A549 (cell line): ENCODE data around the gene ARG2. TPM values are rescaled to one million over a fixed set of nuclear protein-coding genes. Genes with fewer than 3 reads are reported as not detected.
A peak's percentile ranks its signal among the peaks of the same experiment; 100 is the strongest.

Source experiments
- ATAC-seq, 2 experiments: fragments of 200-7000 bp in 1 of 2; fragments of >200 bp in 1 of 2; cut with Nextera tagmentation in 1 of 2; cut with Tn5 transposase in 1 of 2; 3 replicates each; pipeline versions ENCODE4 v1.8.0 to v1.9.1; 2018 to 2020; ENCODE audit warnings: mild to moderate bottlenecking in 1 of 2, moderate library complexity in 1 of 2
- CTCF ChIA-PET: fragments of 300-600 bp; sonication (Branson Sonifier 250); formaldehyde crosslinking; extraction: SDS; loops from one replicate; lab custom pipeline; 2021; ENCODE audit warnings: antibody characterized with exemption, inconsistent platforms; lab: Yijun Ruan, JAX
- POLR2A ChIA-PET: fragments of 350-600 bp; formaldehyde crosslinking; extraction: SDS; loops from one replicate; lab custom pipeline; 2021; ENCODE audit warnings: antibody characterized with exemption, inconsistent platforms; lab: Yijun Ruan, JAX
- DNase-seq, 2 experiments: peaks; one replicate each; pipeline versions ENCODE4 v3.0.0 to v3.0.0-alpha.2; 2011 to 2016; ENCODE audit warnings: low read depth in 1 of 2, low spot score in 1 of 2
- FAIRE-seq: peaks from 2 replicates; lab custom pipeline; 2011; peaks lifted over from hg19 to GRCh38; lab: Jason Lieb, UNC
- H3K27ac ChIP-seq, 2 experiments: fragments of >200 bp; sonication (Bioruptor Twin); formaldehyde crosslinking; 3 replicates each; pipeline ENCODE4 v1.5.1; 2016 to 2017
- H3K4me1 ChIP-seq: fragments of >200 bp; sonication (Bioruptor Twin); formaldehyde crosslinking; 3 replicates; pipeline ENCODE4 v1.6.1; 2016
- H3K4me2 ChIP-seq: fragments of >200 bp; sonication (Bioruptor Twin); formaldehyde crosslinking; 3 replicates; pipeline ENCODE4 v1.6.1; 2016
- H3K4me3 ChIP-seq: fragments of >200 bp; sonication (Bioruptor Twin); formaldehyde crosslinking; 3 replicates; pipeline ENCODE4 v1.5.1; 2016
- H3K9me3 ChIP-seq: fragments of >200 bp; sonication (Bioruptor Twin); formaldehyde crosslinking; 3 replicates; pipeline ENCODE4 v1.6.1; 2016
- CBX2 ChIP-seq: fragments of 200-600 bp; sonication (generic); IDR thresholded peaks from 2 replicates; pipeline ENCODE4 v1.6.1; 2016; ENCODE audit warnings: low read depth, mild to moderate bottlenecking, borderline replicate concordance
- CBX8 ChIP-seq: fragments of 200-600 bp; sonication (generic); IDR thresholded peaks from 2 replicates; pipeline ENCODE4 v1.6.1; 2016
- CEBPB ChIP-seq, 2 experiments: fragments of >200 bp in 1 of 2; sonication (Bioruptor Twin) in 1 of 2; formaldehyde crosslinking in 1 of 2; IDR thresholded peaks; 2 replicates each; pipeline ENCODE4 v1.6.1; 2012 to 2016
- CHD2 ChIP-seq: fragments of 150-350 bp; IDR thresholded peaks from 2 replicates; pipeline ENCODE4 v1.6.1; 2014; ENCODE audit warnings: low read length; ENCODE audit not compliant: partially characterized antibody
- CHD4 ChIP-seq: fragments of 200-600 bp; sonication (generic); IDR thresholded peaks from 2 replicates; pipeline ENCODE4 v1.6.1; 2016; ENCODE audit warnings: antibody characterized with exemption, mild to moderate bottlenecking, borderline replicate concordance
- EHF ChIP-seq: fragments of 250-450 bp; sonication (Bioruptor Pico); IDR thresholded peaks from 2 replicates; pipeline ENCODE4 v1.5.0; 2020; ENCODE audit warnings: mild to moderate bottlenecking
- EHMT2 ChIP-seq: fragments of 200-600 bp; sonication (generic); IDR thresholded peaks from 2 replicates; pipeline ENCODE4 v1.6.1; 2016; ENCODE audit warnings: antibody characterized with exemption, low read depth, mild to moderate bottlenecking, moderate library complexity
- KDM1A ChIP-seq: fragments of 200-600 bp; sonication (generic); IDR thresholded peaks from 2 replicates; pipeline ENCODE4 v1.6.1; 2016; ENCODE audit warnings: low read depth, mild to moderate bottlenecking
- NPAS2 ChIP-seq: fragments of 250-450 bp; sonication (Bioruptor Pico); IDR thresholded peaks from 2 replicates; pipeline ENCODE4 v1.8.0; 2022; ENCODE audit warnings: mild to moderate bottlenecking, moderate library complexity, borderline replicate concordance
- POLR2A ChIP-seq: IDR thresholded peaks from 2 replicates; pipeline ENCODE4 v1.6.1; 2012; ENCODE audit warnings: mild to moderate bottlenecking, low read length
- POLR2AphosphoS2 ChIP-seq: conservative IDR thresholded peaks from 2 replicates; pipeline ENCODE4 v1.6.1; 2012; ENCODE audit warnings: low read length, improper control_type of control experiment, inconsistent platforms
- RAD21 ChIP-seq, 2 experiments: fragments of >200 bp in 1 of 2; sonication (Bioruptor Twin) in 1 of 2; formaldehyde crosslinking in 1 of 2; IDR thresholded peaks in 1 of 2; conservative IDR thresholded peaks in 1 of 2; 2 replicates in 1 of 2; 3 replicates in 1 of 2; pipeline ENCODE4 v1.6.1; 2012 to 2018; ENCODE audit warnings: inconsistent platforms in 1 of 2
- RCOR1 ChIP-seq: fragments of 150-350 bp; IDR thresholded peaks from 2 replicates; pipeline ENCODE4 v1.6.1; 2014; ENCODE audit warnings: antibody characterized with exemption, low read length, low read depth
- RFX5 ChIP-seq: fragments of 450-650 bp; IDR thresholded peaks from 2 replicates; pipeline ENCODE4 v1.7.1; 2014; ENCODE audit warnings: antibody characterized with exemption, mild to moderate bottlenecking, moderate library complexity
- RNF2 ChIP-seq: fragments of 200-600 bp; sonication (generic); IDR thresholded peaks from 2 replicates; pipeline ENCODE4 v1.6.1; 2016; ENCODE audit warnings: low read depth, mild to moderate bottlenecking, antibody characterized with exemption, moderate library complexity, borderline replicate concordance
- SMC3 ChIP-seq: fragments of >200 bp; sonication (Bioruptor Twin); formaldehyde crosslinking; IDR thresholded peaks from 3 replicates; pipeline ENCODE4 v1.6.1; 2018; ENCODE audit warnings: inconsistent platforms
- TFCP2L1 ChIP-seq: fragments of 250-450 bp; sonication (Bioruptor Pico); IDR thresholded peaks from 2 replicates; pipeline ENCODE4 v1.5.0; 2021; ENCODE audit warnings: mild to moderate bottlenecking
- TP53 ChIP-seq: fragments of 250-450 bp; sonication (Bioruptor Pico); IDR thresholded peaks from 2 replicates; pipeline ENCODE4 v1.5.0; 2021; ENCODE audit warnings: mild to moderate bottlenecking, moderate library complexity
- ZSCAN20 ChIP-seq: fragments of 250-450 bp; sonication (Bioruptor Pico); IDR thresholded peaks from 2 replicates; pipeline ENCODE4 v1.8.0; 2022; ENCODE audit warnings: mild to moderate bottlenecking, moderate library complexity
- WGBS: methylation state at CpG from one replicate; pipeline ENCODE4 v1.1.6; 2017; ENCODE audit errors: missing lambda C conversion rate; 5-methylcytosine and 5-hydroxymethylcytosine counted together
- polyA plus RNA-seq, 4 experiments: library from polyadenylated mRNA; depleted of rRNA in 3 of 4; stranded (reverse); fragments of >200 nt; fragmentation: RNase III in 1 of 4; extraction: RNeasy Plus Mini Kit Qiagen cat#74134 plus additional on column Dnase treatment in 1 of 4; gene quantifications; 2 replicates in 3 of 4; 3 replicates in 1 of 4; pipeline ENCODE4 v1.2.3, GENCODE V29; 2011 to 2017
- TF ChIP-seq, protein P1 (sequence below): fragments of 250-450 bp; sonication (Bioruptor Pico); IDR thresholded peaks from 2 replicates; pipeline ENCODE4 v1.5.0; 2021; ENCODE audit warnings: mild to moderate bottlenecking, moderate library complexity, borderline replicate concordance
- TF ChIP-seq, protein P2 (sequence below): fragments of 250-450 bp; sonication (Bioruptor Pico); IDR thresholded peaks from 2 replicates; pipeline ENCODE4 v1.5.0; 2020; ENCODE audit warnings: low read depth, mild to moderate bottlenecking, moderate library complexity
- TF ChIP-seq, protein P3 (sequence below): fragments of >200 bp; sonication (Bioruptor Twin); formaldehyde crosslinking; IDR thresholded peaks from 3 replicates; pipeline ENCODE4 v1.5.1; 2016

ARG2 gene
- polyA plus RNA-seq, 2 of the 4 experiments (the other 2 are of a cell fraction) = 1.8 to 2.5 TPM

DNA sequence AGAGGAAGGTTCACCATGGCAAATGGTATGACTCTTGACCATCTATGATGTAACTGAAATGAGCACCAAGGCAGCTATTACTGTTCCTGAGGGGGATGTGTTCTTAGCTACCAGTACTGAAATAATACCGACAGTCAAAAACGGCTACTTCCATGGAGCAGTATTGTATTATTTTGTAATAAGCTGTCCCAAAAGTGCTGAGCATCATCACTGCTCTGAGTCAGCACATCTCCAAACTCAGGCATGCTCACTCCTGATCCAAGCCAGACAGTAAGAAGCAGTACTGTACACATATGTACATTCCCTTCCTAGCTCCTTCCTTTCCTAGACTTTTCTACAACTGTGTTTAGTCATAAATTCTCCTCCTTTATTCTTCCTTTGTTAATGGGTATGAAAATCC lies 46.1 kb downstream of the ARG2 start:
- H3K4me3 ChIP-seq = no peak overlapping the region
- ATAC-seq (no peak), FAIRE-seq (no peak), DNase-seq (no peak)
- CTCF ChIA-PET = interaction anchor here (0.8 to 20.0 kb wide), 16 partner anchors 13 to 245 kb away, joined by 3 to 243 read pairs (median 10); partner anchors contain the start of genes ARG2 and PIGH
- H3K4me2 ChIP-seq = no peak overlapping the region
- no peaks in the 10 kb centered on the region for H3K9me3 ChIP-seq
- TF ChIP-seq, protein P1, sequence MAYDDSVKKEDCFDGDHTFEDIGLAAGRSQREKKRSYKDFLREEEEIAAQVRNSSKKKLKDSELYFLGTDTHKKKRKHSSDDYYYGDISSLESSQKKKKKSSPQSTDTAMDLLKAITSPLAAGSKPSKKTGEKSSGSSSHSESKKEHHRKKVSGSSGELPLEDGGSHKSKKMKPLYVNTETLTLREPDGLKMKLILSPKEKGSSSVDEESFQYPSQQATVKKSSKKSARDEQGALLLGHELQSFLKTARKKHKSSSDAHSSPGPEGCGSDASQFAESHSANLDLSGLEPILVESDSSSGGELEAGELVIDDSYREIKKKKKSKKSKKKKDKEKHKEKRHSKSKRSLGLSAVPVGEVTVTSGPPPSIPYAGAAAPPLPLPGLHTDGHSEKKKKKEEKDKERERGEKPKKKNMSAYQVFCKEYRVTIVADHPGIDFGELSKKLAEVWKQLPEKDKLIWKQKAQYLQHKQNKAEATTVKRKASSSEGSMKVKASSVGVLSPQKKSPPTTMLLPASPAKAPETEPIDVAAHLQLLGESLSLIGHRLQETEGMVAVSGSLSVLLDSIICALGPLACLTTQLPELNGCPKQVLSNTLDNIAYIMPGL (CRISPR knock-in tag) = no peak
- no peak for TF ChIP-seq CHD4
- TF ChIP-seq POLR2A = no peak
- no peak for TF ChIP-seq RNF2
- no peak for TF ChIP-seq NPAS2
- no peak for TF ChIP-seq CBX2
- no peak for TF ChIP-seq ZSCAN20 (CRISPR knock-in tag)
- no peak for TF ChIP-seq EHMT2
- no peak for TF ChIP-seq KDM1A
- TF ChIP-seq EHF (CRISPR knock-in tag) = no peak
- TF ChIP-seq POLR2AphosphoS2 = no peak
- TF ChIP-seq RFX5 = no peak
- no peak for TF ChIP-seq CBX8
- TF ChIP-seq, protein P2, sequence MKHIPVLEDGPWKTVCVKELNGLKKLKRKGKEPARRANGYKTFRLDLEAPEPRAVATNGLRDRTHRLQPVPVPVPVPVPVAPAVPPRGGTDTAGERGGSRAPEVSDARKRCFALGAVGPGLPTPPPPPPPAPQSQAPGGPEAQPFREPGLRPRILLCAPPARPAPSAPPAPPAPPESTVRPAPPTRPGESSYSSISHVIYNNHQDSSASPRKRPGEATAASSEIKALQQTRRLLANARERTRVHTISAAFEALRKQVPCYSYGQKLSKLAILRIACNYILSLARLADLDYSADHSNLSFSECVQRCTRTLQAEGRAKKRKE (CRISPR knock-in tag) = no peak
- no peak for TF ChIP-seq TFCP2L1
- TF ChIP-seq CHD2 = no peak
- TF ChIP-seq RCOR1 = no peak
- H3K27ac ChIP-seq = no peak overlapping the region
- H3K4me1 ChIP-seq = no peaks in the 10 kb centered on the region
- WGBS = 89% methylated on average over 2 of the region's 2 CpGs
- POLR2A ChIA-PET = no interaction called here

DNA sequence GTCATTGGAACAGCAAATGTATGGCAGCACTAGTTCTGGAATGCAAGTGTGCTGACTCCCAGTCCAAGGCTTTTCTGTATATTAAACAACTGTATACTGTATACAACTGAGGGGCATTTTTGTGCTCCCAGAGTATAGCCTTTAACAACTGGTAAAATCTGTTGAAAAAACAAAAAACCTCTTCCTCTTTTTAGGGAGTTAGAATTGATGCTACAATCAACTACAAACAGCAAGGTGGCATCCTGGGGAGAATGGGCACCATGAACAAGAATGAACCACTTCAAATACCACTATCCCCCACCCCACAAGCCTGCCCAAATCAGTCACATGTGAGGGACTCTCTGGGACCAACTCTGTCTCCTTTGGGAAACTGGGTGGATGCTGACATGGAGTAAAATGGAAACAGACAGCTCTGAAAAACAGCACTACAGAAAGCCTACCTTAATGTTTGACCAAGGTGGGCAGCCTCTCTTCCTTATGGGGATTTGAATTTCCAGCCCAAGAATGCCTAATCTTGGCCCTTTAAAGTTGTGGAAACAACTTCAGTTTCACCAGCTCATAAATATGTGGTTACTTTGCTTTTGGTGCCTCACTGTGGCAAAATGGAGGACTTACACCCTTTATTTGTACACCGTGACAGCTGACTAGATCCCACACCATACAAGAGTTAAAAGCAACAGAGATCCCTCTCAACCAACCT lies 47.2 kb downstream of the ARG2 start:
- FAIRE-seq = no peak
- H3K4me3 ChIP-seq = no peak overlapping the region
- peak; percentile 80 to 83 for TF ChIP-seq RAD21 (conservative IDR thresholded peaks at IDR 0.05 in 1 of 2, IDR thresholded peaks at IDR 0.05 in 1 of 2)
- TF ChIP-seq RCOR1 = no peak
- TF ChIP-seq TP53 (CRISPR knock-in tag) = no peak
- TF ChIP-seq, protein P3, sequence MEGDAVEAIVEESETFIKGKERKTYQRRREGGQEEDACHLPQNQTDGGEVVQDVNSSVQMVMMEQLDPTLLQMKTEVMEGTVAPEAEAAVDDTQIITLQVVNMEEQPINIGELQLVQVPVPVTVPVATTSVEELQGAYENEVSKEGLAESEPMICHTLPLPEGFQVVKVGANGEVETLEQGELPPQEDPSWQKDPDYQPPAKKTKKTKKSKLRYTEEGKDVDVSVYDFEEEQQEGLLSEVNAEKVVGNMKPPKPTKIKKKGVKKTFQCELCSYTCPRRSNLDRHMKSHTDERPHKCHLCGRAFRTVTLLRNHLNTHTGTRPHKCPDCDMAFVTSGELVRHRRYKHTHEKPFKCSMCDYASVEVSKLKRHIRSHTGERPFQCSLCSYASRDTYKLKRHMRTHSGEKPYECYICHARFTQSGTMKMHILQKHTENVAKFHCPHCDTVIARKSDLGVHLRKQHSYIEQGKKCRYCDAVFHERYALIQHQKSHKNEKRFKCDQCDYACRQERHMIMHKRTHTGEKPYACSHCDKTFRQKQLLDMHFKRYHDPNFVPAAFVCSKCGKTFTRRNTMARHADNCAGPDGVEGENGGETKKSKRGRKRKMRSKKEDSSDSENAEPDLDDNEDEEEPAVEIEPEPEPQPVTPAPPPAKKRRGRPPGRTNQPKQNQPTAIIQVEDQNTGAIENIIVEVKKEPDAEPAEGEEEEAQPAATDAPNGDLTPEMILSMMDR = peak; percentile 82
- TF ChIP-seq POLR2A = no peak
- peak; percentile 80 for TF ChIP-seq SMC3
- no peak for TF ChIP-seq CEBPB (IDR thresholded peaks at IDR 0.05)
- TF ChIP-seq, all 56 proteins: peak for 3
- ChIA-PET CTCF (interaction anchor here (0.6 to 20.0 kb wide), 34 partner anchors 8 to 307 kb away, joined by 3 to 243 read pairs (median 4); partner anchors contain the start of genes ARG2, ATP6V1D and PIGH), POLR2A (interaction anchor here (0.6 to 1.0 kb wide), 3 partner anchors 29 to 66 kb away, joined by 3 to 6 read pairs (median 4); partner anchors contain the start of genes PIGH and RDH11)
- WGBS = 33% methylated on average over 1 of the region's 1 CpG
- Histone ChIP-seq H3K4me2 (no peak overlapping the region), H3K9me3 (no peaks in the 10 kb centered on the region), H3K4me1 (no peaks in the 10 kb centered on the region), H3K27ac (no peak overlapping the region)
- ATAC-seq = peak; percentile 81 to 96
- DNase-seq = peak; percentile 43 to 68
